ENCODE data around the gene DOHH. TPM values are rescaled to one million over a fixed set of nuclear protein-coding genes. Genes with fewer than 3 reads are reported as not detected.

DOHH gene
- total and polyA plus RNA-seq, 9 of the 15 experiments (the other 6 are each of a cell fraction or from before 2014, with no cell fraction given), result 0.14 to 47.2 (median 5.1) TPM

- TF ChIP-seq TAF15 (IDR thresholded peaks at IDR 0.05; ENCODE audit: low read depth, low read length) (no peak), ZNF124 (CRISPR knock-in tag; IDR thresholded peaks at IDR 0.05) (no peak), E4F1 (CRISPR knock-in tag; IDR thresholded peaks at IDR 0.05; ENCODE audit: borderline replicate concordance) (no peak), SMAD4 (CRISPR knock-in tag; conservative IDR thresholded peaks at IDR 0.05) (peak; percentile 80), MLLT1 (IDR thresholded peaks at IDR 0.05) (peak in 1 of 2 experiments; percentile 69; a peak in 2 of 4 replicates), FOXJ2 (tag; IDR thresholded peaks at IDR 0.05) (no peak), DIDO1 (tag; IDR thresholded peaks at IDR 0.05; ENCODE audit: low read depth) (no peak), EGR1 (conservative IDR thresholded peaks at IDR 0.05) (no peak), RBM22 (IDR thresholded peaks at IDR 0.05; ENCODE audit: low read depth, low read length, poor library complexity, severe bottlenecking) (no peak), GTF2F1 (IDR thresholded peaks at IDR 0.05; ENCODE audit: low read depth, low read length) (no peak), TAF7 (tag; IDR thresholded peaks at IDR 0.05) (no peak), TEAD2 (tag; IDR thresholded peaks at IDR 0.05) (no peak), TCF3 (CRISPR knock-in tag; IDR thresholded peaks at IDR 0.05) (peak; percentile 87), STAG1 (CRISPR knock-in tag; IDR thresholded peaks at IDR 0.05; ENCODE audit: borderline replicate concordance) (peak; percentile 50; the same call in 1 of the 2 replicates), ZNF280A (IDR thresholded peaks at IDR 0.05; ENCODE audit: low read depth, partially characterized antibody) (no peak), NFATC3 (IDR thresholded peaks at IDR 0.05) (no peak), NR1H2 (CRISPR knock-in tag; IDR thresholded peaks at IDR 0.05) (0 out of 2 replicates have a peak, but pooled peaks have one; percentile 63), DEAF1 (CRISPR knock-in tag; IDR thresholded peaks at IDR 0.05) (no peak), ZNF551 (CRISPR knock-in tag; IDR thresholded peaks at IDR 0.05) (no peak), SRSF1 (IDR thresholded peaks at IDR 0.05; ENCODE audit: low read depth, low read length) (no peak)
Measured at GRCh38 chr19:3520166-3521103, 20.0 kb upstream of the DOHH start (continued).
